WTC11 (cell line): ENCODE data around the gene ABCC6. TPM values are rescaled to one million over a fixed set of nuclear protein-coding genes. Genes with fewer than 3 reads are reported as not detected.

Experiments
- ATAC-seq: fragments of 200-7000 bp; cut with Tn5 transposase; 2 replicates; pipeline ENCODE4 v1.10.0; 2021; ENCODE audit warnings: mild to moderate bottlenecking, moderate library complexity
- CTCF ChIA-PET: fragments of 300-600 bp; sonication (Branson Sonifier 250); formaldehyde crosslinking; loops from one replicate; lab custom pipeline; 2021; ENCODE audit warnings: antibody characterized with exemption; lab: Charles Lee
- POLR2A ChIA-PET: fragments of 350-600 bp; sonication (Branson Sonifier 250); formaldehyde crosslinking; loops from one replicate; lab custom pipeline; 2021; ENCODE audit warnings: antibody characterized with exemption; lab: Charles Lee
- DNase-seq: peaks from one replicate; pipeline ENCODE4 v3.0.0; 2021; ENCODE audit warnings: low spot score
- H3K27ac Mint-ChIP-seq: 2 replicates; pipeline ENCODE4 v1.8.0; 2021; ENCODE audit warnings: mixed read lengths
- H3K27me3 Mint-ChIP-seq: 2 replicates; pipeline ENCODE4 v1.8.0; 2021; ENCODE audit warnings: low read depth, mild to moderate bottlenecking, moderate library complexity, mixed read lengths
- H3K36me3 Mint-ChIP-seq: 2 replicates; pipeline ENCODE4 v1.8.0; 2021; ENCODE audit warnings: mixed read lengths
- H3K4me1 Mint-ChIP-seq: 2 replicates; pipeline ENCODE4 v1.8.0; 2022; ENCODE audit warnings: mixed read lengths
- H3K4me3 Mint-ChIP-seq: 2 replicates; pipeline ENCODE4 v1.8.0; 2021; ENCODE audit warnings: mild to moderate bottlenecking, moderate library complexity, mixed read lengths
- H3K9me3 Mint-ChIP-seq: 2 replicates; pipeline ENCODE4 v1.8.0; 2021; ENCODE audit warnings: mixed read lengths
- ATF1 ChIP-seq: sonication (generic); formaldehyde crosslinking; IDR thresholded peaks from 2 replicates; pipeline ENCODE4 v1.8.1; 2023; ENCODE audit warnings: mild to moderate bottlenecking, moderate library complexity, missing genetic modification reagents
- ATF3 ChIP-seq: sonication (generic); formaldehyde crosslinking; conservative IDR thresholded peaks from 2 replicates; pipeline ENCODE4 v1.8.1; 2022; ENCODE audit warnings: mild to moderate bottlenecking, missing genetic modification reagents
- E2F5 ChIP-seq: sonication (generic); formaldehyde crosslinking; IDR thresholded peaks from 2 replicates; pipeline ENCODE4 v1.8.1; 2022; ENCODE audit warnings: mild to moderate bottlenecking, moderate library complexity, missing genetic modification reagents
- ELF4 ChIP-seq: sonication (generic); formaldehyde crosslinking; IDR thresholded peaks from 2 replicates; pipeline ENCODE4 v1.8.1; 2022; ENCODE audit warnings: low read depth, mild to moderate bottlenecking, moderate library complexity, missing genetic modification reagents
- FOXJ3 ChIP-seq: sonication (generic); formaldehyde crosslinking; IDR thresholded peaks from 2 replicates; pipeline ENCODE4 v1.9.0; 2021; ENCODE audit warnings: missing genetic modification reagents, mild to moderate bottlenecking, borderline replicate concordance
- GABPB1 ChIP-seq: sonication (generic); formaldehyde crosslinking; IDR thresholded peaks from 2 replicates; pipeline ENCODE4 v1.8.1; 2023; ENCODE audit warnings: mild to moderate bottlenecking, missing genetic modification reagents
- GTF2I ChIP-seq: fragments of 250-450 bp; sonication (Bioruptor Pico); conservative IDR thresholded peaks from 2 replicates; pipeline ENCODE4 v1.4.0; 2021; ENCODE audit warnings: mild to moderate bottlenecking
- IRF2 ChIP-seq: sonication (generic); formaldehyde crosslinking; IDR thresholded peaks from 2 replicates; pipeline ENCODE4 v1.8.0; 2022; ENCODE audit warnings: low read depth, missing genetic modification reagents, borderline replicate concordance
- JUN ChIP-seq: sonication (generic); formaldehyde crosslinking; IDR thresholded peaks from 2 replicates; pipeline ENCODE4 v1.8.0; 2023; ENCODE audit warnings: mild to moderate bottlenecking, missing genetic modification reagents
- KAT7 ChIP-seq: sonication (generic); formaldehyde crosslinking; IDR thresholded peaks from 2 replicates; pipeline ENCODE4 v1.8.1; 2023; ENCODE audit warnings: missing genetic modification reagents, mild to moderate bottlenecking, borderline replicate concordance
- MLX ChIP-seq: sonication (generic); formaldehyde crosslinking; IDR thresholded peaks from 2 replicates; pipeline ENCODE4 v1.8.1; 2023; ENCODE audit warnings: mild to moderate bottlenecking, missing genetic modification reagents, moderate library complexity
- RELA ChIP-seq: sonication (generic); formaldehyde crosslinking; IDR thresholded peaks from 2 replicates; pipeline ENCODE4 v1.8.1; 2022; ENCODE audit warnings: missing genetic modification reagents, mild to moderate bottlenecking, borderline replicate concordance
- RORB ChIP-seq: fragments of 250-450 bp; sonication (Bioruptor Pico); IDR thresholded peaks from 2 replicates; pipeline ENCODE4 v1.9.0; 2021; ENCODE audit warnings: mild to moderate bottlenecking
- TCF7 ChIP-seq: sonication (generic); formaldehyde crosslinking; IDR thresholded peaks from 2 replicates; pipeline ENCODE4 v1.8.0; 2022; ENCODE audit warnings: mild to moderate bottlenecking, low read depth, missing genetic modification reagents, moderate library complexity
- TEAD4 ChIP-seq: sonication (generic); formaldehyde crosslinking; IDR thresholded peaks from 2 replicates; pipeline ENCODE4 v1.8.0; 2022; ENCODE audit warnings: mild to moderate bottlenecking, missing genetic modification reagents
- TP53 ChIP-seq: sonication (generic); formaldehyde crosslinking; IDR thresholded peaks from 2 replicates; pipeline ENCODE4 v1.8.1; 2023; ENCODE audit warnings: mild to moderate bottlenecking, missing genetic modification reagents
- ZBTB21 ChIP-seq: sonication (generic); formaldehyde crosslinking; IDR thresholded peaks from 2 replicates; pipeline ENCODE4 v1.8.1; 2023; ENCODE audit warnings: mild to moderate bottlenecking, missing genetic modification reagents, borderline replicate concordance
- ZNF138 ChIP-seq: sonication (generic); formaldehyde crosslinking; conservative IDR thresholded peaks from 2 replicates; pipeline ENCODE4 v1.8.1; 2022; ENCODE audit warnings: mild to moderate bottlenecking, moderate library complexity, missing genetic modification reagents
- ZNF219 ChIP-seq: sonication (generic); formaldehyde crosslinking; IDR thresholded peaks from 2 replicates; pipeline ENCODE4 v1.8.0; 2023; ENCODE audit warnings: missing genetic modification reagents, mild to moderate bottlenecking, borderline replicate concordance
- ZNF263 ChIP-seq: sonication (generic); formaldehyde crosslinking; IDR thresholded peaks from 2 replicates; pipeline ENCODE4 v1.8.1; 2022; ENCODE audit warnings: low read depth, mild to moderate bottlenecking, moderate library complexity, missing genetic modification reagents
- ZNF281 ChIP-seq: sonication (generic); formaldehyde crosslinking; IDR thresholded peaks from 2 replicates; pipeline ENCODE4 v1.8.0; 2023; ENCODE audit warnings: mild to moderate bottlenecking, missing genetic modification reagents
- ZNF425 ChIP-seq: fragments of 250-450 bp; sonication (Bioruptor Pico); conservative IDR thresholded peaks from 2 replicates; pipeline ENCODE4 v1.9.0; 2021; ENCODE audit warnings: mild to moderate bottlenecking
- ZSCAN18 ChIP-seq: fragments of 250-450 bp; sonication (Bioruptor Pico); IDR thresholded peaks from 2 replicates; pipeline ENCODE4 v2.1.2; 2022; ENCODE audit warnings: mild to moderate bottlenecking, moderate library complexity
- total RNA-seq: library from RNA; stranded (reverse); gene quantifications from 3 replicates; pipeline ENCODE4 v1.2.3, GENCODE V29; 2021

The ABCC6 gene
- total RNA-seq, 1 experiment from 2014 or later: 1.3 TPM

GRCh38 chr16:16178455-16179162, 44.7 kb downstream of the ABCC6 start (continued):
- TF ChIP-seq MLX (CRISPR knock-in tag): no peak
- no peak for TF ChIP-seq E2F5
- TF ChIP-seq ATF3 (CRISPR knock-in tag): no peak
- no peak for TF ChIP-seq TCF7 (CRISPR knock-in tag)
- TF ChIP-seq ZNF263: no peak
- no peak for TF ChIP-seq ZBTB21 (CRISPR knock-in tag)
- no peak for TF ChIP-seq TP53 (CRISPR knock-in tag)

GRCh38 chr16:16176328-16176727, 47.0 kb downstream of the ABCC6 start:
- no peak overlapping the region for H3K27ac Mint-ChIP-seq
- CTCF ChIA-PET: no interaction called here

More at GRCh38 chr16:16176328-16176727, 47.0 kb downstream of the ABCC6 start:
- peaks cover 4% of the 10 kb centered on the region; the same call in 1 of the 2 replicates for H3K27me3 Mint-ChIP-seq
- no peak for ATAC-seq
- no peak for DNase-seq
- no peak overlapping the region for H3K4me3 Mint-ChIP-seq
- no peaks in the 10 kb centered on the region for H3K4me1 Mint-ChIP-seq
- H3K36me3 Mint-ChIP-seq: peaks cover 2% of the 10 kb centered on the region; the same call in 1 of the 2 replicates
- H3K9me3 Mint-ChIP-seq: peaks cover 30% of the 10 kb centered on the region
- no peak for TF ChIP-seq RORB (CRISPR knock-in tag)
- no peak for TF ChIP-seq KAT7 (CRISPR knock-in tag)
- TF ChIP-seq TEAD4 (CRISPR knock-in tag): no peak
- TF ChIP-seq GTF2I (CRISPR knock-in tag): no peak
- TF ChIP-seq ZNF138 (CRISPR knock-in tag): no peak
- no peak for TF ChIP-seq ZNF219 (CRISPR knock-in tag)
- no peak for TF ChIP-seq FOXJ3 (CRISPR knock-in tag)
- no peak for TF ChIP-seq ZNF263
- no peak for TF ChIP-seq TP53 (CRISPR knock-in tag)
- no peak for TF ChIP-seq ATF1 (CRISPR knock-in tag)
- TF ChIP-seq ZNF281: no peak
- TF ChIP-seq ZNF425 (CRISPR knock-in tag): no peak
- TF ChIP-seq ZSCAN18 (CRISPR knock-in tag): no peak
- TF ChIP-seq RELA (CRISPR knock-in tag): no peak
- no peak for TF ChIP-seq GABPB1
- TF ChIP-seq E2F5: no peak
- TF ChIP-seq IRF2 (CRISPR knock-in tag): no peak
- TF ChIP-seq ELF4 (CRISPR knock-in tag): no peak
- TF ChIP-seq JUN: no peak
- POLR2A ChIA-PET: no interaction called here
